Measurements from ENCODE around the gene FOXK1. TPM values are rescaled to one million over a fixed set of nuclear protein-coding genes. Genes with fewer than 3 reads are reported as not detected.

The FOXK1 gene
- total and polyA plus RNA-seq, 2 of the 13 experiments (the other 11 are each of a cell fraction or from before 2014, with no cell fraction given) = 4.6 to 8.8 TPM

DNA sequence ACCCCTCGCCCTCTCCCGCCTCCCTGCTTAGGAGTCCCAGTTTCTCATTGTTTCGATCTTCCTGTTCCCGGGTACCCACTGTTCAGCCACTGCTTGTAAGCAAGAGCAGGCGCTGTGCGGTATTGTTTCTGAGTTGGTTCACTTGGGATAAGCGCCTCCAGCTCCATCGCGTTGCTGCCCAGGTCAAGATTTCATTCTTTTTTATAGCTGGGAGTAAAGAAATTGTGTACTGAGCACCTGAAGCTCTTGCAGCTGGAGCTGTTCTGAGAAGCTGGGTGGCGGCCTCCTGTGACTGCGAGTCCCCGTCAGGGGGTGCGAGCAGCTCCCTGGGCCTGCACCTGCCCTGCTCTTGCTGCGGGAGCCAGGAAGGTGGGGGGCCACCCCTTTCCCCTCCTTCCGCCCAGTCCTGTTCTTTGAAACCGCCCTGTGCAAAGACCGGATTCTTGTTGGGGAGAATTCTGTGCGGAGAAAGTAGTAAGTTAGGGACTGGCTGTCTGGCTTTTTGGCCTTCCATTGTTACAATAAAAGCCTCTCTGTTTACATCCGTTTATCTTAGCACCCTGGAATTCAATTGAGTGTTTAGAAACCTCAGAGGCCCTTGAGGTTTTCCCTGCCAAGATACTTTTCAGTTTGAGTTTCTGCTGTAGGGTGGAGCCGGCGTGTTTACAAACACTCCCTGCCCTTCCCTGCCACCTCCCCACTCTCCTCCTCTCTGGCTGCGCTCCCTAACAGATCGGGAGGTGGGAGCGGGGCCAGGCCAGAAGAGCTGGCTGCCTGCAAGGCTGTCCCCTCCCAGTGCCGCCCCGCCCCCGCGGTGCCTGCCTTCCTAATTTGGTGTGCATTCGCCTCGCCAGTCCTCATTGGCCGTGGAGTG, 62.5 kb downstream of the FOXK1 start (continued):
- TF ChIP-seq, protein P1, sequence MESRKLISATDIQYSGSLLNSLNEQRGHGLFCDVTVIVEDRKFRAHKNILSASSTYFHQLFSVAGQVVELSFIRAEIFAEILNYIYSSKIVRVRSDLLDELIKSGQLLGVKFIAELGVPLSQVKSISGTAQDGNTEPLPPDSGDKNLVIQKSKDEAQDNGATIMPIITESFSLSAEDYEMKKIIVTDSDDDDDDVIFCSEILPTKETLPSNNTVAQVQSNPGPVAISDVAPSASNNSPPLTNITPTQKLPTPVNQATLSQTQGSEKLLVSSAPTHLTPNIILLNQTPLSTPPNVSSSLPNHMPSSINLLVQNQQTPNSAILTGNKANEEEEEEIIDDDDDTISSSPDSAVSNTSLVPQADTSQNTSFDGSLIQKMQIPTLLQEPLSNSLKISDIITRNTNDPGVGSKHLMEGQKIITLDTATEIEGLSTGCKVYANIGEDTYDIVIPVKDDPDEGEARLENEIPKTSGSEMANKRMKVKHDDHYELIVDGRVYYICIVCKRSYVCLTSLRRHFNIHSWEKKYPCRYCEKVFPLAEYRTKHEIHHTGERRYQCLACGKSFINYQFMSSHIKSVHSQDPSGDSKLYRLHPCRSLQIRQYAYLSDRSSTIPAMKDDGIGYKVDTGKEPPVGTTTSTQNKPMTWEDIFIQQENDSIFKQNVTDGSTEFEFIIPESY (CRISPR knock-in tag; IDR thresholded peaks at IDR 0.05) = peak; percentile 76
- TF ChIP-seq ATAD3A (CRISPR knock-in tag; IDR thresholded peaks at IDR 0.05) (no peak), ZMAT5 (CRISPR knock-in tag; IDR thresholded peaks at IDR 0.05; ENCODE audit: borderline replicate concordance, low read depth) (no peak), E2F5 (CRISPR knock-in tag; conservative IDR thresholded peaks at IDR 0.05) (no peak), ZNF549 (CRISPR knock-in tag; IDR thresholded peaks at IDR 0.05) (no peak), FOXK1 (CRISPR knock-in tag; IDR thresholded peaks at IDR 0.05; ENCODE audit: borderline replicate concordance, low read depth) (peak; percentile 64), MYNN (CRISPR knock-in tag; IDR thresholded peaks at IDR 0.05; ENCODE audit: low read depth) (peak; percentile 77; the same call in 1 of the 2 replicates), ZNF674 (CRISPR knock-in tag; IDR thresholded peaks at IDR 0.05; ENCODE audit: low read depth) (no peak), ZNF709 (CRISPR knock-in tag; IDR thresholded peaks at IDR 0.05) (0 out of 2 replicates have a peak, but pooled peaks have one; percentile 37), FOXO4 (CRISPR knock-in tag; conservative IDR thresholded peaks at IDR 0.05) (no peak), TARDBP (CRISPR knock-in tag; IDR thresholded peaks at IDR 0.05) (0 out of 2 replicates have a peak, but pooled peaks have one; percentile 16), NRL (CRISPR knock-in tag; IDR thresholded peaks at IDR 0.05; ENCODE audit: borderline replicate concordance) (no peak), ZFAT (CRISPR knock-in tag; conservative IDR thresholded peaks at IDR 0.05) (no peak), ZNF12 (CRISPR knock-in tag; IDR thresholded peaks at IDR 0.05) (peak; percentile 35; the same call in 1 of the 2 replicates), ZNF557 (CRISPR knock-in tag; IDR thresholded peaks at IDR 0.05) (no peak)
- TF ChIP-seq, protein P2, sequence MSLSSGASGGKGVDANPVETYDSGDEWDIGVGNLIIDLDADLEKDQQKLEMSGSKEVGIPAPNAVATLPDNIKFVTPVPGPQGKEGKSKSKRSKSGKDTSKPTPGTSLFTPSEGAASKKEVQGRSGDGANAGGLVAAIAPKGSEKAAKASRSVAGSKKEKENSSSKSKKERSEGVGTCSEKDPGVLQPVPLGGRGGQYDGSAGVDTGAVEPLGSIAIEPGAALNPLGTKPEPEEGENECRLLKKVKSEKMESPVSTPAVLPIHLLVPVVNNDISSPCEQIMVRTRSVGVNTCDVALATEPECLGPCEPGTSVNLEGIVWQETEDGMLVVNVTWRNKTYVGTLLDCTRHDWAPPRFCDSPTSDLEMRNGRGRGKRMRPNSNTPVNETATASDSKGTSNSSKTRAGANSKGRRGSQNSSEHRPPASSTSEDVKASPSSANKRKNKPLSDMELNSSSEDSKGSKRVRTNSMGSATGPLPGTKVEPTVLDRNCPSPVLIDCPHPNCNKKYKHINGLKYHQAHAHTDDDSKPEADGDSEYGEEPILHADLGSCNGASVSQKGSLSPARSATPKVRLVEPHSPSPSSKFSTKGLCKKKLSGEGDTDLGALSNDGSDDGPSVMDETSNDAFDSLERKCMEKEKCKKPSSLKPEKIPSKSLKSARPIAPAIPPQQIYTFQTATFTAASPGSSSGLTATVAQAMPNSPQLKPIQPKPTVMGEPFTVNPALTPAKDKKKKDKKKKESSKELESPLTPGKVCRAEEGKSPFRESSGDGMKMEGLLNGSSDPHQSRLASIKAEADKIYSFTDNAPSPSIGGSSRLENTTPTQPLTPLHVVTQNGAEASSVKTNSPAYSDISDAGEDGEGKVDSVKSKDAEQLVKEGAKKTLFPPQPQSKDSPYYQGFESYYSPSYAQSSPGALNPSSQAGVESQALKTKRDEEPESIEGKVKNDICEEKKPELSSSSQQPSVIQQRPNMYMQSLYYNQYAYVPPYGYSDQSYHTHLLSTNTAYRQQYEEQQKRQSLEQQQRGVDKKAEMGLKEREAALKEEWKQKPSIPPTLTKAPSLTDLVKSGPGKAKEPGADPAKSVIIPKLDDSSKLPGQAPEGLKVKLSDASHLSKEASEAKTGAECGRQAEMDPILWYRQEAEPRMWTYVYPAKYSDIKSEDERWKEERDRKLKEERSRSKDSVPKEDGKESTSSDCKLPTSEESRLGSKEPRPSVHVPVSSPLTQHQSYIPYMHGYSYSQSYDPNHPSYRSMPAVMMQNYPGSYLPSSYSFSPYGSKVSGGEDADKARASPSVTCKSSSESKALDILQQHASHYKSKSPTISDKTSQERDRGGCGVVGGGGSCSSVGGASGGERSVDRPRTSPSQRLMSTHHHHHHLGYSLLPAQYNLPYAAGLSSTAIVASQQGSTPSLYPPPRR (CRISPR knock-in tag; IDR thresholded peaks at IDR 0.05; ENCODE audit: borderline replicate concordance) = no peak
- TF ChIP-seq, protein P3, sequence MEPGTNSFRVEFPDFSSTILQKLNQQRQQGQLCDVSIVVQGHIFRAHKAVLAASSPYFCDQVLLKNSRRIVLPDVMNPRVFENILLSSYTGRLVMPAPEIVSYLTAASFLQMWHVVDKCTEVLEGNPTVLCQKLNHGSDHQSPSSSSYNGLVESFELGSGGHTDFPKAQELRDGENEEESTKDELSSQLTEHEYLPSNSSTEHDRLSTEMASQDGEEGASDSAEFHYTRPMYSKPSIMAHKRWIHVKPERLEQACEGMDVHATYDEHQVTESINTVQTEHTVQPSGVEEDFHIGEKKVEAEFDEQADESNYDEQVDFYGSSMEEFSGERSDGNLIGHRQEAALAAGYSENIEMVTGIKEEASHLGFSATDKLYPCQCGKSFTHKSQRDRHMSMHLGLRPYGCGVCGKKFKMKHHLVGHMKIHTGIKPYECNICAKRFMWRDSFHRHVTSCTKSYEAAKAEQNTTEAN (CRISPR knock-in tag; conservative IDR thresholded peaks at IDR 0.05) = no peak

Measured in HepG2 (cell line).